WI38 (cell line): ENCODE data around the gene P3H2.

Source experiments
- H3K4me3 ChIP-seq: 2 replicates; pipeline ENCODE4 v1.5.1; 2011; ENCODE audit warnings: low read depth, mild to moderate bottlenecking, control low read depth, low read length
- CTCF ChIP-seq: IDR thresholded peaks from 2 replicates; pipeline ENCODE4 v1.5.1; 2012; ENCODE audit warnings: low read depth, mild to moderate bottlenecking, control low read depth, low read length

The P3H2 gene

GRCh38 chr3:190132371-190132770, 11.7 kb upstream of the P3H2 start:
- H3K4me3 ChIP-seq, result no peak overlapping the region
- no peak for TF ChIP-seq CTCF

- H3K4me3 ChIP-seq, result no peak overlapping the region
- no peak for TF ChIP-seq CTCF
Measured at GRCh38 chr3:190131329-190131728, 10.6 kb upstream of the P3H2 start.

GRCh38 chr3:190130696-190131095, 10.0 kb upstream of the P3H2 start:
- no peak overlapping the region for H3K4me3 ChIP-seq
- no peak for TF ChIP-seq CTCF

- H3K4me3 ChIP-seq, result no peak overlapping the region
- no peak for TF ChIP-seq CTCF
Measured at GRCh38 chr3:190130037-190130436, 9.3 kb upstream of the P3H2 start.

GRCh38 chr3:190127797-190128196, 7.1 kb upstream of the P3H2 start:
- no peak for TF ChIP-seq CTCF
- H3K4me3 ChIP-seq, result no peak overlapping the region

- no peak overlapping the region for H3K4me3 ChIP-seq
- no peak for TF ChIP-seq CTCF
Measured at GRCh38 chr3:190127195-190127594, 6.5 kb upstream of the P3H2 start.

- H3K4me3 ChIP-seq, result no peak overlapping the region
- TF ChIP-seq CTCF, result no peak
Measured at GRCh38 chr3:190125436-190126068, 4.9 kb upstream of the P3H2 start.
